ENCODE results near the gene TMEM248. TPM values are rescaled to one million over a fixed set of nuclear protein-coding genes. Genes with fewer than 3 reads are reported as not detected.

TMEM248 gene
- total RNA-seq, 4 donors from 2014 or later: 95.9 to 595 (median 166) TPM

DNA sequence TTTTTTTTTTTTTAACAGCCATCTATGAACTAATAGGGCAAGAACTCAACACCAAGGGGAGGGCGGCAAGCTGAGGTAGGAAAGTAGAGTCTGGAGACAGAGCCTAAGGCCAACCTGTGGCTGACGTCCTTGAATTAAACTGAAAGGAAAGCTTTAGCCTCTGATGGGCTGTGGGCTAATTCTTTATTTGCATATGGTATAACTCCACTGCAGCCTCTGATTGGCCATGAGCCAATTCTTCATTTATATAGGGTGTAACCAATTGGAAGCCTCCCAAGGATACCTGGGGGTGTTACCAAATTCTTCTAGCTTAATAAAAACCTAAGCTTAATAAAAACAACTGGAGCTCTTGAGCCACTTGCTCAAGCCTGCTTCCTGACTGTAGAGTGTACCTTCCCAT lies 85.9 kb downstream of the TMEM248 start:
- TF ChIP-seq POLR2A (IDR thresholded peaks at IDR 0.05): no peak
- TF ChIP-seq POLR2AphosphoS5 (IDR thresholded peaks at IDR 0.05): no peak
- no peak for TF ChIP-seq EP300 (IDR thresholded peaks at IDR 0.05; ENCODE audit: low read depth)
- TF ChIP-seq, protein P1, sequence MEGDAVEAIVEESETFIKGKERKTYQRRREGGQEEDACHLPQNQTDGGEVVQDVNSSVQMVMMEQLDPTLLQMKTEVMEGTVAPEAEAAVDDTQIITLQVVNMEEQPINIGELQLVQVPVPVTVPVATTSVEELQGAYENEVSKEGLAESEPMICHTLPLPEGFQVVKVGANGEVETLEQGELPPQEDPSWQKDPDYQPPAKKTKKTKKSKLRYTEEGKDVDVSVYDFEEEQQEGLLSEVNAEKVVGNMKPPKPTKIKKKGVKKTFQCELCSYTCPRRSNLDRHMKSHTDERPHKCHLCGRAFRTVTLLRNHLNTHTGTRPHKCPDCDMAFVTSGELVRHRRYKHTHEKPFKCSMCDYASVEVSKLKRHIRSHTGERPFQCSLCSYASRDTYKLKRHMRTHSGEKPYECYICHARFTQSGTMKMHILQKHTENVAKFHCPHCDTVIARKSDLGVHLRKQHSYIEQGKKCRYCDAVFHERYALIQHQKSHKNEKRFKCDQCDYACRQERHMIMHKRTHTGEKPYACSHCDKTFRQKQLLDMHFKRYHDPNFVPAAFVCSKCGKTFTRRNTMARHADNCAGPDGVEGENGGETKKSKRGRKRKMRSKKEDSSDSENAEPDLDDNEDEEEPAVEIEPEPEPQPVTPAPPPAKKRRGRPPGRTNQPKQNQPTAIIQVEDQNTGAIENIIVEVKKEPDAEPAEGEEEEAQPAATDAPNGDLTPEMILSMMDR (IDR thresholded peaks at IDR 0.05): no peak
- intact Hi-C loops (cut with DNase I; ENCODE audit: low total_unique reads): no loop called here
- WGBS, 2 donors (ENCODE audit: low coverage in 1 of 2): 81 to 100% methylated on average over 1 to 2 of the region's 2 CpGs
- in situ Hi-C loops (cut with MboI; ENCODE audit: low pct_ligation_motif_present in 1 of 4, low pct_unique_long_range_greater_than_20kb in 1 of 4, low sequenced_read_pairs in 3 of 4): no loop called here
- Histone ChIP-seq H3K27ac (no peak overlapping the region), H3K36me3 (peaks cover 0 to 19% (median 7%) of the 10 kb centered on the region in 4 donors), H3K9me3 (no peaks in the 10 kb centered on the region), H3K27me3 (no peaks in the 10 kb centered on the region), H3K4me3 (no peak overlapping the region), H3K4me1 (no peaks in the 10 kb centered on the region)
- no peak for DNase-seq

Small RNA genes within 50 kb of the gene (small RNA-seq; reads per million reads assigned to genes)
- gene RF00017: 0 reads per million in 4 donors
- 0 reads per million in 4 donors for gene RN7SL43P
- gene RNU6-1254P: 0 reads per million in 4 donors

Other genes with a start within 250 kb of the TMEM248 start
- 10 to 100 TPM; 12.7 to 32.9 (median 30.4) TPM for gene RABGEF1, start 180.5 kb upstream of the TMEM248 start, total RNA-seq
- gene SBDS, start 74.4 kb downstream of the TMEM248 start, total RNA-seq: 100 to 1,000 TPM in 2 of 4 donors, 10 to 100 TPM in 2; 32.4 to 123 (median 95.8) TPM
- 10 to 100 TPM; 24.3 to 87.8 (median 27.5) TPM for gene TYW1, start 75.6 kb downstream of the TMEM248 start, total RNA-seq